Astrocyte of the cerebellum (primary cell): ENCODE results near the gene ISY1.
A peak's percentile ranks its signal among the peaks of the same experiment; 100 is the strongest.

Experiments
- DNase-seq: peaks from one replicate; pipeline ENCODE4 v3.0.0-alpha.2; 2011; ENCODE audit warnings: low read depth
- H3K4me3 ChIP-seq: 2 replicates; pipeline ENCODE4 v1.5.1; 2011; ENCODE audit warnings: mild to moderate bottlenecking, low read depth, low read length, moderate library complexity
- CTCF ChIP-seq: IDR thresholded peaks from 2 replicates; pipeline ENCODE4 v1.5.1; 2012; ENCODE audit warnings: low read length, low read depth, moderate library complexity, mild to moderate bottlenecking; ENCODE audit errors: missing control alignments
- in situ Hi-C: cut with HindIII; loops from 2 replicates; pipeline ENCODE4 v1.10.0; 2017; ENCODE audit warnings: low sequenced_read_pairs

Gene ISY1

GRCh38 chr3:129183569-129184395, 22.9 kb upstream of the ISY1 start, which contains the start of gene CNBP:
Gene CNBP (minus strand): TSS chr3:129183896. CDS start chr3:129171757, 12,139 bp downstream.
- peak within 1 kb of the TSS; percentile 98 for H3K4me3 ChIP-seq
- peak; percentile 78 for DNase-seq
- in situ Hi-C loops = no loop called here
- no peak for TF ChIP-seq CTCF

- DNase-seq = peak; percentile 65
- TF ChIP-seq CTCF = no peak
- in situ Hi-C loops = no loop called here
- peak overlapping the region; percentile 98 for H3K4me3 ChIP-seq
Measured at GRCh38 chr3:129182390-129183185, 21.7 kb upstream of the ISY1 start.

- in situ Hi-C loops = no loop called here
- TF ChIP-seq CTCF = no peak
- peak overlapping the region; percentile 98 for H3K4me3 ChIP-seq
- DNase-seq = no peak
Measured at GRCh38 chr3:129181819-129182218, 21.0 kb upstream of the ISY1 start.

GRCh38 chr3:129180461-129180860, 19.6 kb upstream of the ISY1 start:
- no peak overlapping the region for H3K4me3 ChIP-seq
- no peak for TF ChIP-seq CTCF

GRCh38 chr3:129176051-129176450, 15.2 kb upstream of the ISY1 start:
- no peak for TF ChIP-seq CTCF
- DNase-seq = no peak
- in situ Hi-C loops = no loop called here
- H3K4me3 ChIP-seq = no peak overlapping the region

More at GRCh38 chr3:129180461-129180860, 19.6 kb upstream of the ISY1 start:
- no peak for DNase-seq
- in situ Hi-C loops = no loop called here

- no peak for DNase-seq
- no peak overlapping the region for H3K4me3 ChIP-seq
- no peak for TF ChIP-seq CTCF
- in situ Hi-C loops = no loop called here
Measured at GRCh38 chr3:129173725-129174124, 12.9 kb upstream of the ISY1 start.
